Memory B cell (primary cell): ENCODE data around the gene RCE1.
A peak's percentile ranks its signal among the peaks of the same experiment; 100 is the strongest.

Experiments
- ATAC-seq: fragments of 150-1000 bp; cut with Tn5 transposase; 2 replicates; pipeline ENCODE4 v1.10.0; 2021; ENCODE audit warnings: low read depth, mild to moderate bottlenecking, moderate library complexity
- DNase-seq, 2 donors: peaks; one replicate each; pipeline ENCODE4 v3.0.0; 2022; ENCODE audit warnings: low spot score in 2 of 2
- H3K27ac Mint-ChIP-seq: one replicate; pipeline ENCODE4 v1.8.0; 2022; ENCODE audit warnings: mild to moderate bottlenecking, moderate library complexity, mixed read lengths
- H3K27me3 Mint-ChIP-seq: one replicate; pipeline ENCODE4 v1.8.0; 2022; ENCODE audit warnings: mixed read lengths
- H3K36me3 Mint-ChIP-seq: one replicate; pipeline ENCODE4 v1.8.0; 2022; ENCODE audit warnings: mild to moderate bottlenecking, mixed read lengths
- H3K4me1 Mint-ChIP-seq: one replicate; pipeline ENCODE4 v1.8.0; 2022; ENCODE audit warnings: mixed read lengths
- H3K4me3 Mint-ChIP-seq: one replicate; pipeline ENCODE4 v1.8.0; 2022; ENCODE audit warnings: mild to moderate bottlenecking, moderate library complexity, mixed read lengths
- H3K9me3 Mint-ChIP-seq: one replicate; pipeline ENCODE4 v1.8.0; 2022; ENCODE audit warnings: mixed read lengths

The RCE1 gene

DNA sequence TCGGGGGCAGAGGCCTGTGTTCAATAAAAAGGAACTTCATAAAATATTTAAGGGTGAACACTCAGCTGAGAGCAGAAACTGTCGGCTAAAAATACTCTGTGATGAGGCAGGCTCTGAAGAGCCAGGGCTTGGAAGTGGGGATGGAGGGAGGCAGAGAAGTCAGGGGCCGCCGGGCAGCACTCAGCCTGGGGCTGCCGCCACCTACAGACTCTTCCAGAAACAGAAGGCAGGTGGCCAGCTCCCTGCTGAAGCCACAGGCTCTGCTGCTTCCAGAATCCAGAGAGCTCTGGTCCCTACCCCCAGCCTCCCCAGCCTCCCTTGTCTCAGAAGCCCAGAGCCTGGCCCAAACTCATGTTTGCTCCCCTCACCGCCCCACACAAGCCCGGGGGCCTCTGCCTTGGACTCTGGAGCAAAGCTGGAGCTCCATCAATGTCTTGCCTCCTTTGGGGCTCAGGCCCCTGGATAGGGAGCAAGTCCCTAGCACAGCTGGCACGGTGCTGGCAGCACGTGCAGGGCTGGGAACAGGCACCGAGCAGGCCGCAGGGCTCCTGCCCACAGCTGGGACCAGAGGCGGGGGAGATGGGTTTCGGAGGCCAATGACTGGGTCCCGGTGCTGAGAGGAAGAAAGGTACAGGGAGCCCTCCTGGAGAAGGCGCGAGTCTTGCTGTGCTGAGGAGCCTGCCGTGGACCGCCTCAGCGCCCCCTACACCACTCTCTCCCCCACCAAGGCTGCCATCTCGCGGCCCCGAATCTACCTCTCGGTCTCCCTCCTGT lies 21.9 kb downstream of the RCE1 start:
- Mint-ChIP-seq H3K4me1 (peaks cover 14% of the 10 kb centered on the region), H3K27ac (no peak overlapping the region), H3K27me3 (no peaks in the 10 kb centered on the region), H3K4me3 (no peak overlapping the region), H3K9me3 (no peaks in the 10 kb centered on the region), H3K36me3 (no peaks in the 10 kb centered on the region)
- no peak for ATAC-seq
- DNase-seq, result no peak

DNA sequence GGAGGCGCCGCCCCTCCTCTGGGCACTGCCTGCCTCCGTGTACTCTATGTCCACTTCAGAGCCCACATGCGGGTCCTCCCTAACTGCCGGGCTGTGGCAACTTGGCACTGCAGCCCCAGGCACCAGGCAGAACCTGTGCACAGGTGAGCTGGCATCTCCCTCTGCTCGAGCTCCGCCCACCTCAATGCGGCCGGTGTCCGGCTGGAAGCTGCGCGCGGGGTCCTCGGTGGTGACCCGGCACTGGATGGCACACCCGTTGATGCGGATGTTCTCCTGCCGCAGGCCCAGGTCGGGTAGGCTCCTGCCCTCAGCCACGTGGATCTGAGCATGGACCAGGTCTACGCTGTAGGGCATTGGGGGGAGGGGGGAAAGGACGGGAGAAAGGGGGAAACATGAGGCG lies 22.8 kb downstream of the RCE1 start:
- no peak for ATAC-seq
- no peak for DNase-seq

DNA sequence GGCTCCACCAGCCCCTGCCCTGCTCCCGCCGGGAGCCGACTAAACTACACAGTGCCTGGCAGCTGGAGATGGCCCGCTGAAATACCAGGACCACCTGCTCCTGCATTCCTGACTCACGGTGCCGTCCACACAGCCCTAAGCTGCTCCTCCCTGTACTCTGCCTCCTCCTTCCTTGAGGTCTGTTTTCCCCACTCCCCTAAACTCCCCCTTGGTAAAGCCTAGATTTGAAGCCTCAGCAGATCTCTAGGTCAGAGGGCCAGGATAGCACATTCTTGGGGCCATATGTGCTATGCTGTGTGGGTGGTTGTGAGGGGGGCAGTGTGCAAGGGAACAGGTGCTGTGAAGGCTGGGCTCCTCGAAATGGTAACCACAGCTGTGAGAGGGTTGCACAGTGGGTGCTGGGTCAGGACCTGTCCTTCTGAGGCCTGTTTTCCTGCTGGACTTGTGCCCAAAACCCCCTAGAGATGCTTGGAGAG lies 23.3 kb downstream of the RCE1 start:
- Mint-ChIP-seq H3K27me3 (peaks cover 2% of the 10 kb centered on the region), H3K36me3 (no peaks in the 10 kb centered on the region), H3K27ac (no peak overlapping the region), H3K9me3 (no peaks in the 10 kb centered on the region), H3K4me3 (no peak overlapping the region), H3K4me1 (peaks cover 14% of the 10 kb centered on the region)
- ATAC-seq (no peak), DNase-seq (no peak)

More for the DNA sequence above, 22.8 kb downstream of the RCE1 start:
- H3K27ac Mint-ChIP-seq, result no peak overlapping the region
- peaks cover 2% of the 10 kb centered on the region for H3K27me3 Mint-ChIP-seq
- peaks cover 14% of the 10 kb centered on the region for H3K4me1 Mint-ChIP-seq
- H3K9me3 Mint-ChIP-seq, result no peaks in the 10 kb centered on the region
- H3K4me3 Mint-ChIP-seq, result no peak overlapping the region
- no peaks in the 10 kb centered on the region for H3K36me3 Mint-ChIP-seq

DNA sequence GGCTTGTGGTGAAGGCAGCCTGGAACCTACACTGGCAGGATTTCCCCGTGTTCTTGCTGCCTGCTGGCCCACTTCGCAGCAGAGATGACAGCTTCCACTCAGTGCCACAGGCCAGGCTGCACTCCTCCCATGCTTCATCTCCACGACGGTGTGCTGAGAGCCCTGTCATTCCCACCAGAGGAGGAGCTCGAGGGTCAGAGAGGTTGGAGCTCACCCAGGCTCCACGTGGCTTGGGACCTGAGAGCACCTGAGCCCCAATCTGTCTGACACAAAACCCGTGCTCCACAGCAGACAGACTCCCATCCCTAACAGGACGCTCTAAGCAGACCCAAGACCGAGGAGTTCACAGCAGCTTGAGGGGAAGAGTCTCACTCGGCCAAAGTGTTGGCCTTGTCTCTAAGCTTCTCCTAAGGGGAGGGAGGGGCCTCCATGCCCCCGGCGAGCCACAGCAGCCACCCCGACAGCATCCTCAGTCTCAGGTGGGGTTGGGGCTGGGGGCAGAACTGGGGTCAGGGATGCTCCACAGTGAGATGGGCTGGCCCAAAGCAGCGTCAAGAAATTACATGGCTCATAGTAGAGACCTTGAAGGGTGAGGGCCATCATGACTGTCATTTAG lies 24.3 kb downstream of the RCE1 start:
- Mint-ChIP-seq H3K9me3 (no peaks in the 10 kb centered on the region), H3K4me3 (no peak overlapping the region), H3K36me3 (no peaks in the 10 kb centered on the region), H3K4me1 (peaks cover 14% of the 10 kb centered on the region), H3K27me3 (peaks cover 2% of the 10 kb centered on the region), H3K27ac (no peak overlapping the region)
- DNase-seq (no peak), ATAC-seq (no peak)

DNA sequence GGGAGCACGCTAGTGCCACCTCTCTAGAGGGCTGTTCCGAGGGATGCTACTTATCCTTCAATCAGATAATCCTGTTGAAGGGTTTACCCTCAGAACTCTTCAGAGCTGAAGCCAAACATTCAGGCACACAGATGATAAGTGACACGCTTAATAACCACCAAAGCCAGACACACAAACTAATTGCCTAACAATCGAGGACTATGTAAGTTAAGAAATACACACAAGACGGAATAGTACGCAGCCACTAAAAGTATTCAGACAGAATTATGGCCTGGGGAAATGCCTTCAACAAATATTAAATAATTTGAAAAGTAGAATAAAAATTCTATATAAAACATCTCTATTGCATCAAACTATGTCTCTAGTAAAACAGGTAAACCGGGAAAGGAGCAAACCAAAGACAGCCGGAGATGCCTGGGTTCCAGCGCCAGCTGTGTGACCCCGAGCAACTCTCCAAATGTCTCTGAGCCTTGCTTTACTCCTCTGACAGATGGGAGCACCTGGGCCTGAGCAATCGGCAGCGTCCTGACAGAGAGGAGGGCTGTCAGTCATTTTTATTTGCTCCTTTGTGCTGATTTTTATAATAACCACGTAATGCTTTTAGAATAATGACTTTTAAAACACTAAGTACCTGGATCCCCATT lies 25.0 kb downstream of the RCE1 start:
- Mint-ChIP-seq H3K9me3 (no peaks in the 10 kb centered on the region), H3K4me3 (peak overlapping the region; percentile 51), H3K27me3 (peaks cover 2% of the 10 kb centered on the region), H3K36me3 (no peaks in the 10 kb centered on the region), H3K4me1 (peaks cover 14% of the 10 kb centered on the region), H3K27ac (no peak overlapping the region)
- no peak for DNase-seq
- ATAC-seq, result no peak

DNA sequence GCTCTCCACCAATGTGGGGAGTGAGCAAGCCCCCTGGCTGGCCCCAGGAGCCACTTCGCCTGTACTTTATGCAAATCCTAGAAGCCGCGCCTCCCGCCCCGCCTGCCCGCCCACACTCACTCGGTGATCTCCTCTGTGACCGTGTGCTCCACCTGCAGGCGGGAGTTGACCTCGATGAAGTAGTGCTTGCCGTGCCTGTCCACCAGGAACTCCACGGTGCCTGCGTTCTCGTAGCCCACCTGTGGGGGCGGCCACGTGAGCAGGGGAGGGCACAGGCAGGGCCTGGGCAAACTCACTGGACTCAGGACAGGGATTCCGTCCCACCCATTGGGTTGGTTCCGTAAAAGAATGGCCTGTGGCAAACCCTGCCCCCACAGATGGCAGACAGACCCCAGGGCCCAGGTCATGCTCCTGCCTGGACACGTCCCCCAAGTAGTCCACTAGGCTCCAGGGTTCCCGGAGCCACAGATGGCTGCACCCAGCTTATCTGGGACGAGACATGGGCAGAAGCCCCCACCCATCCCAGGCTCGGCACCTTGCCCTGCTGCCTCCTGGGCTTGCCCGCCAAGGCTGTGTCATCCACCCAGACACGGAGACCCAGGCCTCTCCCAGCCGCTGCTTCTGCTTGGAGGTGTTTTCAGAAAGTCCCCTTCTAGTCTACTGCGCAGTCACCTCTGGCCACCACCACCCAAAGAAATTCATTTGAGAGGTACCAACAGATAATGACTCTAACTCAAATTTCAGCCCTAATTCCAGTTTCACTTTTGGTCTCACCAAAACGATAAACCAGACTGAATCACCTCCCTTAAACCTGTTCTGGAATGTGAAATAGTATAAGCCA lies 25.7 kb downstream of the RCE1 start:
- Mint-ChIP-seq H3K27ac (no peak overlapping the region), H3K4me3 (peak overlapping the region; percentile 51), H3K9me3 (no peaks in the 10 kb centered on the region), H3K36me3 (no peaks in the 10 kb centered on the region), H3K4me1 (peaks cover 14% of the 10 kb centered on the region), H3K27me3 (peaks cover 4% of the 10 kb centered on the region)
- DNase-seq (peak; percentile 68 to 78), ATAC-seq (peak; percentile 98)

DNA sequence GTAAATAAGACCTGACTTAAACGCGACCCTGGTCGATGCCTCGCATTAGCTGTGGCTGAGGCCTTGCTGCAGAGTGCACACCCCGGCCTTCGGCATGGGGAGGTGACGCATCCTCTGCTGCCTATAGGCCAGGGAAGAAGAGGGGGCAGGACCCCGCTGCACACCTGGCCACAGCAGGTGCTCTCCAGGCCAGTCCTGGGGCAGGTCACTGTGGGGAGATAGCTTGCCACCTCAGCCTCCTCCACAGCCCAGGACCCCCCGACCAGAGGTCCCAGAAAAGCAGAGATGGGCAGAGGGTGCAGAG lies 26.3 kb downstream of the RCE1 start:
- ATAC-seq, result no peak
- no peak overlapping the region for H3K27ac Mint-ChIP-seq
- no peaks in the 10 kb centered on the region for H3K36me3 Mint-ChIP-seq
- DNase-seq, result no peak
- no peaks in the 10 kb centered on the region for H3K9me3 Mint-ChIP-seq
- H3K4me1 Mint-ChIP-seq, result peaks cover 10% of the 10 kb centered on the region
- peaks cover 6% of the 10 kb centered on the region for H3K27me3 Mint-ChIP-seq
- H3K4me3 Mint-ChIP-seq, result no peak overlapping the region

DNA sequence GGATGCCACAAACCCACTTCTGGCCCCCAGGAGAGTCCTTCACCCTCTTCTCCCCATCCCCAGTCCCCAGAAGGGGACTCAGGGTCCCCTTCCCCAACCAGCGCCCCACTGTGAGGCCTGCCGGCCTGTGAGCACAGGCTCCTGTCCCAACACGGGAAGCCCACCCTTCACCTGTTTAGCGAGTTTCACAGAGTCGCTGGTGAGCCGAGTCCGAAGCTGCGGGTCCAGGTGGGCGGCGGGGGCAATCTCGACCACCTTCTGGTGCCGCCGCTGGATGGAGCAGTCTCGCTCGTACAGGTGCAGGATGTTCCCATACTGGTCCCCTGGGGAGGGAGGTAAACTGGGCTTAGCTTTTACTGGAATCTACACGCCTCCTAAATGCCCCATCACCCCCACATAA lies 26.9 kb downstream of the RCE1 start:
- DNase-seq (no peak), ATAC-seq (no peak)
- Mint-ChIP-seq H3K27me3 (peaks cover 12% of the 10 kb centered on the region), H3K36me3 (no peaks in the 10 kb centered on the region), H3K27ac (no peak overlapping the region), H3K4me3 (no peak overlapping the region), H3K9me3 (no peaks in the 10 kb centered on the region), H3K4me1 (peaks cover 6% of the 10 kb centered on the region)

DNA sequence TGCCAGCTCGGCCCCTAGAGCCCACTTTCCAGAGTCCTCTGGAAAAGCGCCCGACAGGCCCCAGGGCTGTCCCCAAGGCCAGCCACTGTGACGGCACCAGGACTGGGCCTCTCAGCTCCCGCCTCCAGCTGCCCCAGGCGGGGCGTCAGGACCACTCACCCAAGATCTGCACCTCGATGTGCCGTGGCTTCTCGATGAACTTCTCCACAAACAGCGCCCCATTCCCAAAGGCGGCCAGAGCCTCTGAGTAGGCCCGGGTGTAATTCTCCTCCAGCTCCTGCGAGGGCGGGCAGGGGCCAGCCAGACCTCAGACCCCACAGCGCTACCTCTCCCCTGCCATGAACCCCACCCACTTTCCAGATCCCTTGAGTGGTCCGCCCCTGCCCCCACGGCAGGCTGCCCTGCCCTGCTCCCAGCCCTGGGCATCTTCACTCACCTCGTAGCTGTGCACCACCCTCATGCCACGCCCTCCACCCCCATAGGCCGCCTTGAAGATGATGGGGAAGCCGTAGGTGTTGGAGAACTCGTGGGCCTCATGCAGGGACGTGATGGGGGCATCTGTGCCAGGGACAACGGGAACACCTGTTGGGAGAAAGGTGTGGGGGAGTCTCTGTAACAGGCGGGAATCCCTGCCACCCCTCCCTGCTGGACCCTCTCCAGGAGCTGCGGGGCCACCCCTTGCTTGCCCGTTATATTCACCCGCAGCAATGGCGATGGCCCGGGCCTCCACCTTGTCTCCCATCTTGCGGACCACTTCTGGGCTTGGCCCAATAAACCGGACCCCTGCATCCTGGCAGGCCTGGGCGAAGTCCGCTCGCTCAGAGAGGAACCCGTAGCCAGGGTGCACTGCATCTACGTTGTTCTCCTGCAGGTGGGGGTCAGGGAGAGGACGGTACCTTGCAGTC lies 27.6 kb downstream of the RCE1 start:
- H3K4me3 Mint-ChIP-seq, result no peak overlapping the region
- no peak for ATAC-seq
- no peak overlapping the region for H3K27ac Mint-ChIP-seq
- no peak for DNase-seq
- H3K27me3 Mint-ChIP-seq, result peaks cover 16% of the 10 kb centered on the region
- H3K9me3 Mint-ChIP-seq, result no peaks in the 10 kb centered on the region
- H3K36me3 Mint-ChIP-seq, result no peaks in the 10 kb centered on the region
- peaks cover 4% of the 10 kb centered on the region for H3K4me1 Mint-ChIP-seq

DNA sequence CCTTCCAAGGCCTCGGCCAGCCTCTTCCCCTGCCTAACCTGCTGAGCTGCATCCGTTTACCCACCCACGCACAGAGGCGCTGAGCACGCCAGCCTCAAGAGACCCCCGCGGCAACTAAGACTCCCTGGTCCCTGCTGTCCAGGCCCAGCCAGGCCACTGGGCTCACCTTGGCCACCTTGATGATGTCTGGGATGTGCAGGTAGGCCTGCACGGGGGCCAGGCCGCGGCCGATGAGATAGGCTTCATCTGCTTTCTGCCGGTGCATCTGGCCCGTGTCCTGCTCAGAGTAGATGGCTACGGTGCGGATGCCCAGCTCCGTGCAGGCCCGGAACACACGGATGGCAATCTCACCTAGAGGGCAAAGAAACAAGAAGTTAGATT lies 28.3 kb downstream of the RCE1 start:
- Mint-ChIP-seq H3K4me1 (peaks cover 4% of the 10 kb centered on the region), H3K36me3 (no peaks in the 10 kb centered on the region), H3K27me3 (peaks cover 18% of the 10 kb centered on the region), H3K9me3 (no peaks in the 10 kb centered on the region), H3K27ac (no peak overlapping the region), H3K4me3 (no peak overlapping the region)
- ATAC-seq, result no peak
- no peak for DNase-seq

DNA sequence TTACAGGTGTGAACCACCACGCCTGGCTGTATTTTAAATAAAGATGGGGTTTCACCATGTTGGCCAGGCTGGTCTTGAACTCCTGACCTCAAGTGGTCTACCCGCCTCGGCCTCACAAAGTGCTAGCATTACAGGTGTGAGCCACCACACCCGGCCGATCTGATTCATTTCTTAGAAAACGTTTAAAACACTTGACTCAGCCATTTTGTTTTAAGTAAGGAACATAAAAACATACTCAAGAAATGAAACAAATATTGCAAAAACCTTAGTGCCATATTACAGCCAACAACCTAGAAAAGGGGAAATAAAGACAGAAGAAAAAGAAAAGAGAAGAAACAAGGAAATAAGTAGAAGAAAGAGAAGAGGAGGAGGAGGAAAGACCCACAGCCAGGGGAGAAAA lies 31.0 kb downstream of the RCE1 start:
- Mint-ChIP-seq H3K9me3 (no peaks in the 10 kb centered on the region), H3K4me3 (no peak overlapping the region), H3K4me1 (no peaks in the 10 kb centered on the region), H3K27me3 (peaks cover 18% of the 10 kb centered on the region), H3K27ac (no peak overlapping the region), H3K36me3 (no peaks in the 10 kb centered on the region)
- DNase-seq, result no peak
- ATAC-seq, result no peak

DNA sequence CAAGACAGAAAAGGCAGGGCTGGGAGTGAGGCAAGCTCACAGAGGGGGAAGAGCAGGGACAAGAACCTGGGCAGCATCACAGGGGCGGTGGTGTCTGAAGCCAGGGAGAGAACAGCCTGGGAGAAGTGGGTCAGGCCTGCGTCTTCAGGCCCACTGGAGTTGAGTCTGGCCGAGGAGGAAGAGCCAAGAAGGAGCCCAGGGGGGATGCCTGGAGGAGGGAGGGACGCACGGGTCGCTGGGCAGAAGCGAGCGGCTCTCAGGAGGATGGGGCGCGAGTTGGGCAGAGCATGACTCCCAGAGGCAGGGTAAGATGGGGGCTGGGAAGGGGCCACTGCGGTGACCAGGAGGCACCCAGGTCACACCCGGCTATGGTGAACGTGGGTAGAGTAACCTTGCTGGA lies 32.1 kb downstream of the RCE1 start:
- Mint-ChIP-seq H3K27ac (no peak overlapping the region), H3K36me3 (no peaks in the 10 kb centered on the region), H3K4me1 (no peaks in the 10 kb centered on the region), H3K27me3 (peaks cover 20% of the 10 kb centered on the region), H3K4me3 (no peak overlapping the region), H3K9me3 (no peaks in the 10 kb centered on the region)
- no peak for DNase-seq
- no peak for ATAC-seq

DNA sequence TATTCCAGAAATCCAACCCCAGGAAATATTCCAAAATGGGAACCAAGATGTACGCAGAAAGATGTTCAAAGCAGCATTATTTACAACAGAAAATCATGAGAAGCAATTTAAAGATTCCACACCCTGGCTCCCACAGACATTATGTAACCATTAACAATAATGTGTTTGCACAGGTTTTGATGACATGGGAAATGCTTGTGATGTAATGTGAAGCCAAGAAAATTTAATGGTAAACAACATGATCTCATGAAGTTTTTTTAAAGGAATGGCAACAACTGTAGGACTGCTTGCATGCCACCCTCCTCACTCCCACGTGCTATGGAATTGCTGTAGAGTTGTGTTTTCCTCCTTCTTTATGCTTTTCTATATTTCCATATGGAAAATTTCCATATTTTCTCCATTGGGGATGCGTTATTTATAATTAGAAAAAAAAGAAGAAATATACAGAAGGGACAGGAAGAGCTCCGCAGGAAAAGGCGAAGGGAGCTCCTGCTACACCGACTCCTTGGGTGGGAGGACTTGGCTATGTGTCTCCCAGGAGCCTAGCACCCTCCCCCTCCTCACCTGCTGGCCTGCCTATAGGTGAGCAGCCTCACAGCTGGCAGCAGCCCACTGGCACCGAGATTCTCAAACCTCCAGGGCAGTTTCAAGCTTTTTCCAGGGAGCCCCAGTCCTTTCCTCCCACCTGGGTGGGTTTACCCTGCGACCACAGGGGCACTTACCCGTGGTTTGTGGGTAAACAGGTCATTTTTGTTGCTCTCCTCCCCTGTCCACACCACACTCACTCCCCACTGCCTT lies 34.5 kb downstream of the RCE1 start:
- Mint-ChIP-seq H3K36me3 (no peaks in the 10 kb centered on the region), H3K4me3 (no peak overlapping the region), H3K4me1 (no peaks in the 10 kb centered on the region), H3K27ac (no peak overlapping the region), H3K27me3 (peaks cover 22% of the 10 kb centered on the region), H3K9me3 (no peaks in the 10 kb centered on the region)
- no peak for ATAC-seq
- DNase-seq, result no peak
